ENCODE results near the gene CYP4F22. TPM values are rescaled to one million over a fixed set of nuclear protein-coding genes. Genes with fewer than 3 reads are reported as not detected.
"Not testable (repeated sequence)": the region's sequence is repeated elsewhere in the genome, so short reads cannot be mapped to it uniquely, and the experiment has no call there.

The CYP4F22 gene
- total RNA-seq, 2 experiments from 2014 or later, result 1.4 TPM

DNA sequence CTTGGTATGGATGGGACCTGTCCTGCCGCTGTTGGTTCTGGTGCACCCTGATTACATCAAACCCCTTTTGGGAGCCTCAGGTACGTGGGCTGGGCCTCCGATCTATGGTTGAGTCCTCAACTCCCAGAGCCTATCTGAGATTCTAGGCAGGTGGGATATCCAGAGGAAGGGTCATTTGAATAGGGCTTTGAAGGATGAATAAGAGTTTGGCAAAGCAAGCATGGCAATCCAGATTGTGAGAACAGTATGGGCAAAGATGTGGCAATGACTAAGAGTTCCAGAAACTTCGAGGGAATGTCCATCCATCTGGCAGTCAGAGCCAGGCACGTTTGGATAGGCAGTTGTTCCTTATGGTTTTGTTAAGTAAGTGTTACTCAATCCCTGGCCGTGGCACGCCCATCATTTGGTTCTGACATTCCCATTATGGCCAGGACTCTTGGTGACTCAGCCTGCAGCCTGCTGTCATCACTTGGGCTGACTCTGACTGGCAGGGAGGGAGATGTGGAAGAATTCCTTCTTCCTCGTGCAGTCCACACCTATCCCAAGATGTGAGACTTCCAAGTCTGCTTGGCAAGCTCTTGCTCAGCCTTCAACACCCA lies 21.5 kb downstream of the CYP4F22 start:
- Mint-ChIP-seq H3K4me1 (peaks cover 23% of the 10 kb centered on the region), H3K36me3 (ENCODE audit: low read depth) (peaks cover 10% of the 10 kb centered on the region), H3K4me3 (no peak overlapping the region), H3K27me3 (peaks cover 2% of the 10 kb centered on the region), H3K9me3 (peaks cover 11% of the 10 kb centered on the region), H3K27ac (no peak overlapping the region)
- ChIA-PET POLR2A (interaction anchor here (1.0 kb wide), 1 partner anchor 16 kb away, joined by 3 read pairs; no protein-coding TSS in a partner anchor), CTCF (no interaction called here)
- DNase-seq, result no peak

DNA sequence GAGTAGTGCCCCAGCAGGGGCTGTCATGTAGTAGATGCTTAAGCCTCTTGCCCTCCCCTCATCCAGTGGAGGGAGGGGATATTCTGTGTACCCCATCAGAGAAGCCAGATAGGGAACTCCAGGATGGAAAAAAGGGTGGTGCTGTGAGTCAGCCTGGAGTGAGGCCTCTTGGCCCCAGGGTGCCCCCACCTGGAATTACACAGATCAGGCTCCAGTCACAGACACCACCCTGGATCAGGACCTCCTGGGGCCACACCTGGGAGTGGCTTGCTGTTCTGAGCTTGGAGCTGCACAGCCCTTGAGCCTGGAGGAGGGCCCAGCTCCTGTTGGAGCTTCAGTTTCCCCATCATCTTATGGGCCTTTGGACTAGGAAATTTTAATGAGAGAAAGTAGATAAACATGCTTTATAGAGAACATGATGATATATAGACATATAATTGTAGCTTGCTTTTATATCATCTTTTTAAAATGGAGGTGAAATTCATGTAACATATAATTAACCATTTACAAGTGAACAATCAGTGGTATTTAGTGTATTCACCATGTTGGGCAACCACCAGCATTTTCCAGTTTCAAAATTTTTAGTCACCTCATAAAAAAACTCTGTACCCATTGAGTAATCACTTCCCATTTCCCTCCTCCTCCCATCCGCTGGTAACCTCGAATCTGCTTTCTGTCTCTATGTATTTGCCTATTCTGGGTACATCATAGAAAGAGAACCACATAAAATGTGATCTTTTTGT lies 24.6 kb downstream of the CYP4F22 start:
- no peak overlapping the region for H3K4me3 Mint-ChIP-seq

GRCh38 chr19:15533522-15533830 lies 25.2 kb downstream of the CYP4F22 start:
- Mint-ChIP-seq H3K4me1 (peaks cover 28% of the 10 kb centered on the region), H3K9me3 (peaks cover 10% of the 10 kb centered on the region), H3K27me3 (peaks cover 12% of the 10 kb centered on the region), H3K36me3 (ENCODE audit: low read depth) (peaks cover 14% of the 10 kb centered on the region)
- H3K27ac Mint-ChIP-seq, H3K4me3 Mint-ChIP-seq, DNase-seq: not testable (repeated sequence)
- ChIA-PET POLR2A (interaction anchor here (1.0 kb wide), 1 partner anchor 115 kb away, joined by 4 read pairs; the partner anchor contains the start of gene AKAP8L), CTCF (interaction anchor here (1.1 to 2.1 kb wide), 2 partner anchors 22 to 114 kb away, joined by 4 to 5 read pairs; partner anchors contain the start of gene AKAP8L)

More for the DNA sequence above, 24.6 kb downstream of the CYP4F22 start:
- H3K27ac Mint-ChIP-seq, result peak overlapping the region; percentile 53
- H3K9me3 Mint-ChIP-seq, result peaks cover 11% of the 10 kb centered on the region
- H3K27me3 Mint-ChIP-seq, result peaks cover 12% of the 10 kb centered on the region
- POLR2A ChIA-PET, result interaction anchor here (1.0 kb wide), 1 partner anchor 114 kb away, joined by 4 read pairs; the partner anchor contains the start of gene AKAP8L
- peaks cover 14% of the 10 kb centered on the region for H3K36me3 Mint-ChIP-seq (ENCODE audit: low read depth)
- no peak for DNase-seq
- CTCF ChIA-PET, result interaction anchor here (2.1 kb wide), 1 partner anchor 23 kb away, joined by 5 read pairs; no protein-coding TSS in a partner anchor
- H3K4me1 Mint-ChIP-seq, result peaks cover 28% of the 10 kb centered on the region

DNA sequence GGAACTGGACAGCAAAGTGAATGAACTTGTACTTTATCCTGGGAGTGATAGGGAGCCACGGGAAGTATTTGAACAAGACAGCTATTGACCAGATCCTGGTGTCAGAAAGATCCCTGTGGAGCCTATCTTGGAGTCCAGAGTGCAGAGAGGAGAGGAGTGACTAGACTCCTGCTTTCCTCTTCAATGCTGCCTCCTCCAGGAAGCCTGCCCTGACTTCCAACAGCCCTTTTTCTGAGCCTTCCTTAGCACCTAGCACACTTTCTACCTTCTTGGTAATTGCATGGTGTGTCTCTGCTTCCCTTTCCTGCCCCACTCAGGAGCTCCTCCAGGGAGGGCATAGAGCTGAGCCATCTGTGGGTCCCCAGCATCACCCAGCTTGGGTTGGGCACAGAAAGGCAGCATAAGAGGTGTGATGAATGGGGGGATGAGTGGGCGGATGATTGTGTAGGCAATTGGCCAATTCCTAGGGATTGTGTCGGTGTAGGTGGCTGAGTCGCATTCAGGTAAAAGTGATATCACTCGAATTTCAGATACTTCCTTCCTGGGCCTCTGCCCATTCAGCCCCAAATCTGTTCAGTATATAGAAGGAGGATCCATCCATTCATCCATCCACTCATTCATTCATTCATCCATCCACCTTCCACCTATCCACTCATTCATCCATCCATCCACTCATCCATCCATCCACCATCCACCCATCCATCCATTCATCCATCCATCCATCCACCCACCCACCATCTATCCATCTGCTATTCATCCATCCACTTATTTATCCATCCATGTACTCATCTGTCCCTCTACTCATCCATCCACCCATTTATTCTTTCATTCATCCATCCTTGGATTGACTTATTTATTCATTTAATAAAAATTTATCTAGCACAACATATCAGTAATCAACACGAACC lies 26.9 kb downstream of the CYP4F22 start:
- Mint-ChIP-seq H3K9me3 (peaks cover 4% of the 10 kb centered on the region), H3K4me1 (peaks cover 33% of the 10 kb centered on the region), H3K27me3 (peaks cover 12% of the 10 kb centered on the region), H3K4me3 (no peak overlapping the region), H3K27ac (no peak overlapping the region), H3K36me3 (ENCODE audit: low read depth) (peaks cover 8% of the 10 kb centered on the region)
- DNase-seq, result no peak
- ChIA-PET POLR2A (interaction anchor here (0.8 kb wide), 1 partner anchor 68 kb away, joined by 3 read pairs; no protein-coding TSS in a partner anchor), CTCF (no interaction called here)

DNA sequence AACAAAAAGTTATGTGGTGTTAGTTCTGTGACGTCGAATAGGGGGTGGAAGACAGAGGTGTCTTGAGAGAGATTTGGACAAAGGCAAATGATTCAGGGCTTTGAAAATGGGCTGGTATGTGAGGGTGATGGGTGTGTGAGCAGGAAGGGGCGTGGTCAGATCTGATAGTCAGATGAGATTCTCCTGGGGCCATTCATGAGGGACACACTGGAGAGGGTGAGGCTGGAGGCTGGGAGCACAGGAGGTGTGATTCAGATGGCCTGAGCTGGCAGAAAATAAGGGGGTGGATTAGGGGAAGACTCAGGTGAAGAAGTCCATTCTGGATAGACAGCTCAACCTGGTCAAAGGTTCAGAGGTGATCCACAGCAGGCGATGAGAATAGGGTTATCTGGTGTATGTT lies 28.0 kb downstream of the CYP4F22 start:
- peaks cover 33% of the 10 kb centered on the region for H3K4me1 Mint-ChIP-seq
- H3K4me3 Mint-ChIP-seq, result no peak overlapping the region
- CTCF ChIA-PET, result interaction anchor here (0.6 kb wide), 1 partner anchor 73 kb away, joined by 4 read pairs; no protein-coding TSS in a partner anchor
- H3K27me3 Mint-ChIP-seq, result peaks cover 12% of the 10 kb centered on the region
- H3K27ac Mint-ChIP-seq, result no peak overlapping the region
- no peak for DNase-seq
- H3K9me3 Mint-ChIP-seq, result no peaks in the 10 kb centered on the region
- POLR2A ChIA-PET, result no interaction called here
- peaks cover 6% of the 10 kb centered on the region for H3K36me3 Mint-ChIP-seq (ENCODE audit: low read depth)

GRCh38 chr19:15538774-15539173 lies 30.4 kb downstream of the CYP4F22 start:
- Mint-ChIP-seq H3K4me1 (peaks cover 16% of the 10 kb centered on the region), H3K4me3 (no peak overlapping the region), H3K27me3 (peaks cover 12% of the 10 kb centered on the region), H3K36me3 (ENCODE audit: low read depth) (peaks cover 4% of the 10 kb centered on the region), H3K27ac (no peak overlapping the region), H3K9me3 (no peaks in the 10 kb centered on the region)
- DNase-seq, result peak; percentile 23
- CTCF ChIA-PET, result interaction anchor here (1.2 kb wide), 1 partner anchor 13 kb away, joined by 4 read pairs; no protein-coding TSS in a partner anchor
- POLR2A ChIA-PET, result no interaction called here

DNA sequence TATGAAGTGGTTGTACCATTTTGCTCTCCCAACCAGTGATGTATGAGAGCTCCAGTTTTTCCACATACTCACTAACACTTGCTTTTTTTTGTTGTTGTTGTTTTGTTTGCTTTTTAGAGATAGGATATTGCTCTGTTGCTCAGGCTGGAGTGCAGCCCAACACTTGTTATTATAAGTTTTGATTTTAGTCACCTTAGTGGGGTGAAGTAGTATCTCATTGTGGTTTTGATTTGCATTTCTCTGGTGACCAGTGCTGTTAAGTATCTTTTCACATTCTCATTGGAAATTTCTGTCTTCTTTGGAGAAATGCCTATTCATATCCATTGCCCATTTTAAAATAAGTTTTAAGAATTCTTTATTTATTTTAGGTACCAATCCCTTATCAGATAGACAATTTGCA lies 31.3 kb downstream of the CYP4F22 start:
- Mint-ChIP-seq H3K36me3 (ENCODE audit: low read depth) (peaks cover 4% of the 10 kb centered on the region), H3K27ac (no peak overlapping the region), H3K4me3 (no peak overlapping the region), H3K27me3 (peaks cover 12% of the 10 kb centered on the region), H3K9me3 (no peaks in the 10 kb centered on the region), H3K4me1 (peaks cover 12% of the 10 kb centered on the region)
- DNase-seq, result no peak
- ChIA-PET POLR2A (interaction anchor here (0.8 kb wide), 1 partner anchor 121 kb away, joined by 3 read pairs; the partner anchor contains the start of gene AKAP8L), CTCF (interaction anchor here (1.2 kb wide), 1 partner anchor 12 kb away, joined by 4 read pairs; no protein-coding TSS in a partner anchor)

GRCh38 chr19:15540435-15540834 lies 32.1 kb downstream of the CYP4F22 start:
- DNase-seq, result no peak
- Mint-ChIP-seq H3K27ac (no peak overlapping the region), H3K4me1 (peaks cover 10% of the 10 kb centered on the region), H3K27me3 (peaks cover 8% of the 10 kb centered on the region), H3K36me3 (ENCODE audit: low read depth) (peaks cover 4% of the 10 kb centered on the region), H3K4me3 (no peak overlapping the region), H3K9me3 (no peaks in the 10 kb centered on the region)
- ChIA-PET POLR2A (no interaction called here), CTCF (no interaction called here)

DNA sequence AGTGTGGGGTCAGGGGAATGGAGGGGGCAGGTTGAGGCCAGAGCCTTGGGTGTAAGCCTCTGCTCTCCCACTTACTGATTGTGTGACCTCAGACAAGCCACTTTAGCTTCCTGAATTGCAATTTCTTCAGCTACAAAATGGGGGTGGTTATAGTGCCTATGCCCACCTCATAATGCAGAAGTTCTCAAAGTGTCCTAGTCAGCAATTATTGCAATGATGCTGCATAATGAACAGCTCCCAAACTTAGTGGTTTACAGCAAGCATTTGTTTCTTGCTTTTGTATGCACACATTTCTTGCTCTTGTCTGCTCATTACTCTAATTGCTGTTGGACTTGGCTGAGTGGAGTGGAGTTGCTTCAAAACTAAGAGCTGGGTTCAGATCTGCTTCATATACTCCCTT lies 36.0 kb downstream of the CYP4F22 start:
- Mint-ChIP-seq H3K4me3 (no peak overlapping the region), H3K4me1 (peaks cover 3% of the 10 kb centered on the region), H3K36me3 (ENCODE audit: low read depth) (no peaks in the 10 kb centered on the region), H3K27me3 (peaks cover 2% of the 10 kb centered on the region), H3K27ac (no peak overlapping the region), H3K9me3 (no peaks in the 10 kb centered on the region)
- ChIA-PET CTCF (interaction anchor here (1.5 kb wide), 1 partner anchor 11 kb away, joined by 6 read pairs; no protein-coding TSS in a partner anchor), POLR2A (interaction anchor here (1.1 kb wide), 1 partner anchor 111 kb away, joined by 4 read pairs; no protein-coding TSS in a partner anchor)
- DNase-seq, result no peak

GRCh38 chr19:15544970-15545369 lies 36.6 kb downstream of the CYP4F22 start:
- Mint-ChIP-seq H3K36me3 (ENCODE audit: low read depth) (no peaks in the 10 kb centered on the region), H3K4me3 (no peak overlapping the region)
- POLR2A ChIA-PET, result interaction anchor here (1.1 kb wide), 1 partner anchor 112 kb away, joined by 4 read pairs; no protein-coding TSS in a partner anchor

GRCh38 chr19:15548648-15549047 lies 40.3 kb downstream of the CYP4F22 start:
- peaks cover 15% of the 10 kb centered on the region for H3K4me1 Mint-ChIP-seq
- H3K36me3 Mint-ChIP-seq (ENCODE audit: low read depth), result no peaks in the 10 kb centered on the region
- H3K27me3 Mint-ChIP-seq, result peaks cover 2% of the 10 kb centered on the region
- no peak overlapping the region for H3K27ac Mint-ChIP-seq
- CTCF ChIA-PET, result no interaction called here
- no peak overlapping the region for H3K4me3 Mint-ChIP-seq
- no peak for DNase-seq
- H3K9me3 Mint-ChIP-seq, result no peaks in the 10 kb centered on the region
- POLR2A ChIA-PET, result interaction anchor here (1.2 kb wide), 1 partner anchor 82 kb away, joined by 3 read pairs; no protein-coding TSS in a partner anchor

More at GRCh38 chr19:15544970-15545369, 36.6 kb downstream of the CYP4F22 start:
- peaks cover 2% of the 10 kb centered on the region for H3K27me3 Mint-ChIP-seq
- H3K4me1 Mint-ChIP-seq, result no peaks in the 10 kb centered on the region
- no peak for DNase-seq
- H3K9me3 Mint-ChIP-seq, result no peaks in the 10 kb centered on the region
- no peak overlapping the region for H3K27ac Mint-ChIP-seq
- CTCF ChIA-PET, result interaction anchor here (1.5 kb wide), 1 partner anchor 11 kb away, joined by 6 read pairs; no protein-coding TSS in a partner anchor

DNA sequence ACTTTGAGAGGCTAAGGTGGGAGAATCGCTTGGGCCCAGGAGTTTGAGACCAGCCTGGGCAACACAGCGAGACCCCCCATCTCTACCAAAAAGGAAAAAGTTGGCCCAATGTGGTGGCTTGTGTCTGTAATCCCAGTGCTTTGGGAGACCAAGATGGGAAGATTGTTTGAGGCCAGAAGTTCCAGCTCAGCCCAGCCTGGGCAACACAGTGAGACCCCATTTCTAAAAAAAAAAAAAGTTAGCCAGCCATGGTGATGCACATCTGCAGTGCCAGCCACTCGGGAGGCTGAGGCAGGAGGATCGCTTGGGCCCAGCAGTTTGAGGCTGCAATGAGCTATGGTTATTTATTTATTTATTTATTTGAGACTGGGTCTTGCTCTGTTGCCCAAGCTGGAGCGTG lies 41.3 kb downstream of the CYP4F22 start:
- no peak for DNase-seq
- Mint-ChIP-seq H3K36me3 (ENCODE audit: low read depth) (no peaks in the 10 kb centered on the region), H3K4me3 (no peak overlapping the region), H3K27ac (no peak overlapping the region), H3K4me1 (peaks cover 19% of the 10 kb centered on the region), H3K9me3 (no peaks in the 10 kb centered on the region), H3K27me3 (peaks cover 5% of the 10 kb centered on the region)
- ChIA-PET POLR2A (interaction anchor here (0.9 to 7.2 kb wide), 4 partner anchors 35 to 131 kb away, joined by 3 to 101 read pairs (median 23); partner anchors contain the start of genes AKAP8L and RASAL3), CTCF (interaction anchor here (6.9 kb wide), 1 partner anchor 130 kb away, joined by 242 read pairs; the partner anchor contains the start of gene AKAP8L)
